NCI-H1105 treated with DMSO at 0.1 percent for 48 hours (cell line): ENCODE results near the gene QRSL1.
A peak's percentile ranks its signal among the peaks of the same experiment; 100 is the strongest.
"Not testable (repeated sequence)": the region's sequence is repeated elsewhere in the genome, so short reads cannot be mapped to it uniquely, and the experiment has no call there.

Experiments
- DNase-seq: peaks from one replicate; lab custom pipeline; 2025; lab: John Stamatoyannopoulos, UW

The QRSL1 gene

DNA sequence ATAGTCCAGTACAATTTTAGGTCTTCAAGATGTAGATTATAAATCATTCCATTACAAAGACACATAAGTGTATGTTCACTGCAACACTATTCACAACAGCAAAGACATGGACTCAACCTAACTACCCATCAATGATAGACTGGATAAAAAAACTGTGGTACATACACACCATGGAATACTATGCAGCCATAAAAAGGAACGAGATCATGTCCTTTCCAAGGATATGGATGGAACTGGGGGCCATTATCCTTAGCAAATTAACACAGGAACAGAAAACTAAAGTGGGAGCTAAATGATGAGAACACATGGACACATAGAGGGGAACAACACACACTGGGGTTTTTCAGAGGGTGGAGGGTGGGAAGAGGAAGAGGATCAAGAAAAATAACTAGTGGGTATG, 6.3 kb upstream of the QRSL1 start:
- DNase-seq: no peak

DNA sequence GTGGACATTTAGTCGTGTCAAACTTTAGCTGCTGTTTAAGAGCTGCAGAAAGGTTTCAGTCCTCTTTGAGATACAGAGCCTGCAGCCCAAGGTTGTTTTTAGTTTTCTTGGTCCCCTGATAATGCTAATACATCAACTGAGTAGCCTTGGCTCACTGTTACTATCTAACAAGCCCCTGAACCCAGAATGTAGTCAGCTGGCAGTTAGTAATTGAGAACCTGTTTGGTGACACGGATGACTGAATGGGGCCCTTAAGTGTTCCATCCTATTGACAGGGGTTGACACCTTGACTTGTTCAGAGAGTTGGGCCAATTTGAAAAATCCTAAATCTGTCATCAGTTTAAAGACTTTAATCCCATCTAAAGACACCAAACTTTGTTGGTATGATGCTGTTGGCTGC, 2.9 kb upstream of the QRSL1 start:
- DNase-seq: no peak

GRCh38 chr6:106627760-106628159, 1.6 kb upstream of the QRSL1 start:
- not testable (repeated sequence) for DNase-seq

- DNase-seq: no peak
These were observed 698 bp upstream of the QRSL1 start for GRCh38 chr6:106628658-106629102.

DNA sequence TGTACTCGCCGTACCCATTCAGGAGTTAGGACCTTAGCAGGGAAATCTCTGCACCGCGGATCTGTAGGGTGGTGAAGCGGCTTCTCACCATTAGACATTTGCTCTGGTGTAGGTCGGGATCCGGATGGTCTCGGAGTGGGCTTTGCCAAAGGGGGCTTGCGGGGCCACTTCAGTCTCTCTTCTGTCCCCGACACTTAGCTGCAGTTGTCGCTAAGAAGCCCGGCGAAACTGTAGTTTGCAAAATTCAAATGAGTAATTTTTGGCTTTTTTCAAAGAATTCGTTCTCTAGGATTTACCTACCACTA, 433 bp downstream of the QRSL1 start:
- DNase-seq: no peak

GRCh38 chr6:106630366-106630765, 988 bp downstream of the QRSL1 start:
- no peak for DNase-seq

DNA sequence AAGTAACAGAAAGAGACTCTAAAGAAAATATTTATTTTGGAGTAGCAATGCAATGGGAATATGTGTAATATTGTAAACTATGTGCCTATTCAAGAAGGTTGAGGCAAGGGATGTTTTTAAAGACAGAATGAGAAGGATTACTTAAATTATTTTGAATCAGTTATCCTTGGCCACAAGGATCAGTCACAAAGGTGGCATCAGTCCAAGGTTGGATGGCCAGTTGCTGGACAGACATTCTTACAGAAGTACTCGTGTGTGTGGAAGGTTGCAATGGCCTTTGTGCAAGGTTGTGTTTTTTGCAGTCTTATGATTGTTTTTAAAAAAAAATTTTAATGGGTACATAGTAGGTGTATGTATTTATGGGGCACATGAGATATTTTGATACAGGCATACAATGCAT, 2.0 kb downstream of the QRSL1 start:
- no peak for DNase-seq

GRCh38 chr6:106634565-106634964, 5.2 kb downstream of the QRSL1 start:
- DNase-seq: no peak

GRCh38 chr6:106637051-106637716, 7.8 kb downstream of the QRSL1 start:
- DNase-seq: no peak

GRCh38 chr6:106637717-106638341, 8.5 kb downstream of the QRSL1 start:
- no peak for DNase-seq

GRCh38 chr6:106639812-106640211, 10.4 kb downstream of the QRSL1 start:
- DNase-seq: no peak

GRCh38 chr6:106642476-106642875, 13.1 kb downstream of the QRSL1 start:
- DNase-seq: no peak

- no peak for DNase-seq
These were observed 13.7 kb downstream of the QRSL1 start for GRCh38 chr6:106643061-106643460.

DNA sequence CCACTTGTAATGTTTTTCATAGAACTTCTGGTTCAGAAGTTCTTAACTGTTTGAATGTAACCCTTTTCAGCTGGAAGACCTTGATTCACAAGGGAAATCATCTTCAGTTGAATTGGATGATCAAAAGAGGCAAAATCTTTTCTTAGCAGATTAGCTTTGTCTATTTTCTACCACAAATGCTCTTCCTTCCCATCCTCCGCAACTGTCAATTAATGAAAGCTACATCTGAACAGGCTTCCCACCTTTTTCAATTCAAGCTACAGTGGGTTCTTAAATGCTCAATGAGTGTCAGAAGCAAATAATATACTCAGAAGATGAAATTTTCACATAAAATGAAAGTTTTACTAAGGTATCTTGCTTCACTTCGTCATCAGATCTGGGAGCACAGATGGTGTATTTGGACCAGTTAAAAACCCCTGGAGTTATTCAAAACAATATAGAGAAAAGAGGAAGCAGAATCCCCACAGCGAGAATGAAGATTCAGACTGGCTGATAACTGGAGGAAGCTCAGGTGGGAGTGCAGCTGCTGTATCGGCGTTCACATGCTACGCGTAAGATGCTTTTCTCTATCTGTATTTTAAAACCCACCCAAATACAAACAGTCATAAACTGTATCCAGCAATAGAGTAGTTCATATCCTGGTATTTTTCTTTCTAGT, 19.4 kb downstream of the QRSL1 start:
- DNase-seq: no peak

- no peak for DNase-seq
These were observed 29.1 kb downstream of the QRSL1 start for GRCh38 chr6:106658469-106658868.

DNA sequence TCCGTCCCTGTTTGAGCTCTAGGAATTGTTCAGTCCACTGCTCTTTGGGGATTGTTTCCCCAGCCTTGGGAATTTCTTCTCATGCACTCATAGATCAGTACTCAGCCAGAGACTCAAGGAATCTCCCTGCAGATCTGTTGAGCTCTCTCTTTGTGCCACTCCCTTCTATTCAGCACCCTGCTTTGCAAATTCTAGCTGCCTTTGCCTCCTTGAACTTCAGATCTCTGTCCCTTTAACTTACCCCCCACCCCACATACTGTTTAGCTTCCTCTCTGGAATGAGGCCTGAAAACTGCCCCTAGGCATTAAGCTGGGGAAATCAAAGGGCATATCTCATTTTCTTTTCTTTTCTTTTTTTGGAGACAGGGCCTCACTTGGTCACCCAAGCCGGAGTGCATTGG, 30.5 kb downstream of the QRSL1 start:
- no peak for DNase-seq

DNA sequence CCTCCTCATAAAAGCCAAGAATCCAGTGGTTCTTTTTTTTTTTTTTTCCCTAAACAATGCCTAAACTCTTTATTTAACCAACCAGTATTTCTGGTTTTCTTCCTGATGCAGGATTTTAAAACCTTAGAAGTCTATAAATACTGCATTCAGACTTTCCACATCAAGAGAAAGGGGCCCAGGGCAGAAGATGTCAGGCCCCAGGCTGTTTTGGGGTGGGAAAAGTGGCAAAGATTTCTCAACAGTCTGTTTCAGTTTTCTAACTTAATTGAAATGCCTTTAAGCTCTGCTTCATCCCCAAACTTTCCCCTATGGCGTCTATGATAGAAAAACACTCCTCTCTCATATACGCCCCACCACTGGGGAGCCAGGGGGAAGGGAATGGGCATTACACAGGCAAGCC, 33.1 kb downstream of the QRSL1 start:
- no peak for DNase-seq

- no peak for DNase-seq
These were observed 37.1 kb downstream of the QRSL1 start for GRCh38 chr6:106666282-106667021.

GRCh38 chr6:106667022-106667402, 37.6 kb downstream of the QRSL1 start:
- no peak for DNase-seq

- DNase-seq: peak; percentile 14
These were observed 40.9 kb downstream of the QRSL1 start for GRCh38 chr6:106670236-106670635.

- no peak for DNase-seq
These were observed 42.3 kb downstream of the QRSL1 start for GRCh38 chr6:106671651-106672050.

DNA sequence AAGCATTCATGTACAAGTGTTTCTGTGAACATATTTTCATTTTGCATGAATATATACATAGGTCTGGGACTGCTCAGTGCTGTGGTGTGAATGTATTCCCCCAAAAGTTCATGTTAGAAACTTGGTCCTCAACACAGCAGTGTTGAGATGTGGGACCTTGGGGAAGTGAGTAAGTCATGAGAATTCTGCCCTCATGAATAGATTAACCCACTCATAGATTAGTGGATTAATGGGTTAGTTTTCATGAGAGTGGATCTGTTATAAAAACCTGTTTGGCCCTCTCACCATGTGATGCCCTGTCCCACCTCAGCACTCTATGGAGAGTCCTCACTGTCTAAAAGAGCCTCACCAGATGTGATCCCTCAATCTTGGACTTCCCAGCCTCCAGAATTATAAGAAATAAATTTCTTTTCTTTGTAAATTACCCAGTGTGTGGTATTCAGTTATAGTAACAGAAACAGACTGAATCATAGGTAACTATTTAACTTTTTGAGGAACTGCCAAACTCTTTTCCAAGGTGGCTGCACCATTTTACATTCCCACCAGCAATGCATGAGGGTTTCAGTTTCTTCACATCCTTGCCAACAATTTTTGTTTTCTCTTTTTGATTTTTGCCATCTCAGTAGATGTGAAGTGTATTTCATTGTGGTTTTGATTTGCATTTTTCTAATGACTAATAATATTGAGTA, 45.3 kb downstream of the QRSL1 start:
- no peak for DNase-seq
